Hair follicle dermal papilla cell (primary cell): ENCODE results near the gene PLK3. TPM values are rescaled to one million over a fixed set of nuclear protein-coding genes. Genes with fewer than 3 reads are reported as not detected.
A peak's percentile ranks its signal among the peaks of the same experiment; 100 is the strongest.

Source experiments
- small RNA-seq: library from RNA; depleted of rRNA; stranded (forward); fragments of <200 nt; gene quantifications from one replicate; pipeline ENCODE3, GENCODE V24; 2012
- total RNA-seq: library from RNA; depleted of rRNA; stranded (reverse); fragments of >200 nt; gene quantifications from 2 replicates; pipeline ENCODE4 v1.2.3, GENCODE V29; 2012

The PLK3 gene
- 36.5 and 45.4 TPM in 2 replicates for total RNA-seq

GRCh38 chr1:44799770-44800584 lies at the start of gene PLK3:
PLK3 (plus strand) TSS chr1:44800377; CDS start chr1:44800464, 87 bp downstream.

GRCh38 chr1:44775078-44775929 lies 24.9 kb upstream of the PLK3 start, which contains the start of gene RPS8:
RPS8 (plus strand) TSS chr1:44775540; CDS start chr1:44775597, 57 bp downstream.

GRCh38 chr1:44788120-44788860 lies 11.9 kb upstream of the PLK3 start, which contains the start of gene BEST4:
BEST4 (minus strand) TSS chr1:44788170; CDS start chr1:44787705, 465 bp downstream.

GRCh38 chr1:44806704-44807363 lies 6.7 kb downstream of the PLK3 start, which contains the start of gene DYNLT4:
DYNLT4 (minus strand) TSS chr1:44807351; CDS start chr1:44806668, 683 bp downstream.

GRCh38 chr1:44808063-44808937 lies 8.1 kb downstream of the PLK3 start, which contains the start of gene BTBD19:
BTBD19 (plus strand) TSS chr1:44808523; CDS start chr1:44808821, 298 bp downstream.

GRCh38 chr1:44842862-44843655 lies 42.9 kb downstream of the PLK3 start, which contains the start of gene PTCH2:
PTCH2 (minus strand) TSS chr1:44843253; CDS start chr1:44842932, 321 bp downstream.

Small RNAs within 50 kb of the gene (small RNA-seq; reads per million reads assigned to genes)
- not detected for gene AL136380.1
- 656 reads per million, percentile 99 among the genes with 10 or more reads in this experiment for gene SNORD38A
- not detected for gene SNORD38B
- 52.1 reads per million, percentile 97 among the genes with 10 or more reads in this experiment for gene SNORD46
- gene SNORD55, result not detected

Other genes with a start within 250 kb of the PLK3 start
- gene TMEM53, start 125.9 kb upstream of the PLK3 start, total RNA-seq, result 5.8 and 7.4 TPM in 2 replicates
- gene ARMH1, start 125.7 kb upstream of the PLK3 start, total RNA-seq, result 0.97 and 2.9 TPM in 2 replicates
- not detected in 2 replicates for gene RNU5D-1, start 69.2 kb upstream of the PLK3 start, total RNA-seq
- 2.6 TPM in 2 replicates for gene KIF2C, start 60.5 kb upstream of the PLK3 start, total RNA-seq
- 847 and 1,097 TPM in 2 replicates for gene RPS8, start 24.8 kb upstream of the PLK3 start, total RNA-seq
- gene BEST4, start 12.2 kb upstream of the PLK3 start, total RNA-seq, result 0.16 and 0.24 TPM in 2 replicates
- not detected in 2 replicates for gene DYNLT4, start 7.0 kb downstream of the PLK3 start, total RNA-seq
- gene BTBD19, start 8.1 kb downstream of the PLK3 start, total RNA-seq, result 16.6 and 19.5 TPM in 2 replicates
- 0.24 and 0.32 TPM in 2 replicates for gene PTCH2, start 42.9 kb downstream of the PLK3 start, total RNA-seq
- gene EIF2B3, start 186.2 kb downstream of the PLK3 start, total RNA-seq, result 27.3 and 29.8 TPM in 2 replicates
- gene HECTD3, start 210.9 kb downstream of the PLK3 start, total RNA-seq, result 40.1 and 41.7 TPM in 2 replicates
- 105 and 112 TPM in 2 replicates for gene UROD, start 211.9 kb downstream of the PLK3 start, total RNA-seq